ENCODE data around the gene CEP128.

The CEP128 gene

GRCh38 chr14:80944861-80945617, 3.5 kb upstream of the CEP128 start:
- CTCF ChIA-PET: no interaction called here
- no peaks in the 10 kb centered on the region for H3K36me3 ChIP-seq (ENCODE audit: control insufficient read depth in 2 of 2, insufficient read depth in 1 of 2, low read length in 2 of 2)
- TF ChIP-seq, protein P1, sequence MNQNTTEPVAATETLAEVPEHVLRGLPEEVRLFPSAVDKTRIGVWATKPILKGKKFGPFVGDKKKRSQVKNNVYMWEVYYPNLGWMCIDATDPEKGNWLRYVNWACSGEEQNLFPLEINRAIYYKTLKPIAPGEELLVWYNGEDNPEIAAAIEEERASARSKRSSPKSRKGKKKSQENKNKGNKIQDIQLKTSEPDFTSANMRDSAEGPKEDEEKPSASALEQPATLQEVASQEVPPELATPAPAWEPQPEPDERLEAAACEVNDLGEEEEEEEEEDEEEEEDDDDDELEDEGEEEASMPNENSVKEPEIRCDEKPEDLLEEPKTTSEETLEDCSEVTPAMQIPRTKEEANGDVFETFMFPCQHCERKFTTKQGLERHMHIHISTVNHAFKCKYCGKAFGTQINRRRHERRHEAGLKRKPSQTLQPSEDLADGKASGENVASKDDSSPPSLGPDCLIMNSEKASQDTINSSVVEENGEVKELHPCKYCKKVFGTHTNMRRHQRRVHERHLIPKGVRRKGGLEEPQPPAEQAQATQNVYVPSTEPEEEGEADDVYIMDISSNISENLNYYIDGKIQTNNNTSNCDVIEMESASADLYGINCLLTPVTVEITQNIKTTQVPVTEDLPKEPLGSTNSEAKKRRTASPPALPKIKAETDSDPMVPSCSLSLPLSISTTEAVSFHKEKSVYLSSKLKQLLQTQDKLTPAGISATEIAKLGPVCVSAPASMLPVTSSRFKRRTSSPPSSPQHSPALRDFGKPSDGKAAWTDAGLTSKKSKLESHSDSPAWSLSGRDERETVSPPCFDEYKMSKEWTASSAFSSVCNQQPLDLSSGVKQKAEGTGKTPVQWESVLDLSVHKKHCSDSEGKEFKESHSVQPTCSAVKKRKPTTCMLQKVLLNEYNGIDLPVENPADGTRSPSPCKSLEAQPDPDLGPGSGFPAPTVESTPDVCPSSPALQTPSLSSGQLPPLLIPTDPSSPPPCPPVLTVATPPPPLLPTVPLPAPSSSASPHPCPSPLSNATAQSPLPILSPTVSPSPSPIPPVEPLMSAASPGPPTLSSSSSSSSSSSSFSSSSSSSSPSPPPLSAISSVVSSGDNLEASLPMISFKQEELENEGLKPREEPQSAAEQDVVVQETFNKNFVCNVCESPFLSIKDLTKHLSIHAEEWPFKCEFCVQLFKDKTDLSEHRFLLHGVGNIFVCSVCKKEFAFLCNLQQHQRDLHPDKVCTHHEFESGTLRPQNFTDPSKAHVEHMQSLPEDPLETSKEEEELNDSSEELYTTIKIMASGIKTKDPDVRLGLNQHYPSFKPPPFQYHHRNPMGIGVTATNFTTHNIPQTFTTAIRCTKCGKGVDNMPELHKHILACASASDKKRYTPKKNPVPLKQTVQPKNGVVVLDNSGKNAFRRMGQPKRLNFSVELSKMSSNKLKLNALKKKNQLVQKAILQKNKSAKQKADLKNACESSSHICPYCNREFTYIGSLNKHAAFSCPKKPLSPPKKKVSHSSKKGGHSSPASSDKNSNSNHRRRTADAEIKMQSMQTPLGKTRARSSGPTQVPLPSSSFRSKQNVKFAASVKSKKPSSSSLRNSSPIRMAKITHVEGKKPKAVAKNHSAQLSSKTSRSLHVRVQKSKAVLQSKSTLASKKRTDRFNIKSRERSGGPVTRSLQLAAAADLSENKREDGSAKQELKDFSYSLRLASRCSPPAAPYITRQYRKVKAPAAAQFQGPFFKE (tag by site-specific recombination; IDR thresholded peaks at IDR 0.05; ENCODE audit: borderline replicate concordance): no peak
- TF ChIP-seq ZIC2 (tag by site-specific recombination; IDR thresholded peaks at IDR 0.05) (no peak), ZNF391 (tag by site-specific recombination; IDR thresholded peaks at IDR 0.05; ENCODE audit: borderline replicate concordance, low read depth) (no peak), GLIS2 (tag by site-specific recombination; IDR thresholded peaks at IDR 0.05) (no peak)
- no peak overlapping the region for H3K27ac ChIP-seq (ENCODE audit: extremely low read depth, low read depth, low read length)
- no peaks in the 10 kb centered on the region for H3K9me3 ChIP-seq (ENCODE audit: control insufficient read depth, insufficient read depth, low read depth, low read length)
- H3K4me1 ChIP-seq (ENCODE audit: control insufficient read depth, insufficient read depth, low read length): peaks cover 9% of the 10 kb centered on the region
- POLR2A ChIA-PET: no interaction called here
- H3K4me3 ChIP-seq (ENCODE audit: low read depth, low read length): no peak overlapping the region

GRCh38 chr14:80942191-80942600, 658 bp upstream of the CEP128 start:
- peak overlapping the region; percentile 40 for H3K4me3 ChIP-seq (ENCODE audit: low read depth, low read length)
- peaks cover 0 to 7% of the 10 kb centered on the region in 2 experiments; a peak in 2 of 3 replicates for H3K36me3 ChIP-seq (ENCODE audit: control insufficient read depth in 2 of 2, insufficient read depth in 1 of 2, low read length in 2 of 2)
- no peaks in the 10 kb centered on the region for H3K9me3 ChIP-seq (ENCODE audit: control insufficient read depth, insufficient read depth, low read depth, low read length)
- peak overlapping the region; percentile 26; the same call in 1 of the 2 replicates for H3K27ac ChIP-seq (ENCODE audit: extremely low read depth, low read depth, low read length)
- ChIA-PET CTCF (interaction anchor here (0.7 kb wide), 1 partner anchor 12 kb away, joined by 3 read pairs; no protein-coding TSS in a partner anchor), POLR2A (interaction anchor here (0.6 to 1.7 kb wide), 5 partner anchors 12 to 1805 kb away, joined by 3 to 13 read pairs (median 6); partner anchors contain the start of gene SEL1L)
- H3K4me1 ChIP-seq (ENCODE audit: control insufficient read depth, insufficient read depth, low read length): peaks cover 9% of the 10 kb centered on the region
- no peak for TF ChIP-seq ZNF561 (tag by site-specific recombination; IDR thresholded peaks at IDR 0.05; ENCODE audit: borderline replicate concordance)
- TF ChIP-seq ZNF585B (tag by site-specific recombination; IDR thresholded peaks at IDR 0.05): no peak
- no peak for TF ChIP-seq ZBTB49 (tag by site-specific recombination; IDR thresholded peaks at IDR 0.05; ENCODE audit: low read depth)
- TF ChIP-seq ZNF391 (tag by site-specific recombination; IDR thresholded peaks at IDR 0.05; ENCODE audit: borderline replicate concordance, low read depth): no peak
- no peak for TF ChIP-seq ZNF274 (IDR thresholded peaks at IDR 0.05; ENCODE audit: low read length)
- TF ChIP-seq ZNF274 (tag by site-specific recombination; IDR thresholded peaks at IDR 0.05; ENCODE audit: borderline replicate concordance): no peak
- TF ChIP-seq, protein P2, sequence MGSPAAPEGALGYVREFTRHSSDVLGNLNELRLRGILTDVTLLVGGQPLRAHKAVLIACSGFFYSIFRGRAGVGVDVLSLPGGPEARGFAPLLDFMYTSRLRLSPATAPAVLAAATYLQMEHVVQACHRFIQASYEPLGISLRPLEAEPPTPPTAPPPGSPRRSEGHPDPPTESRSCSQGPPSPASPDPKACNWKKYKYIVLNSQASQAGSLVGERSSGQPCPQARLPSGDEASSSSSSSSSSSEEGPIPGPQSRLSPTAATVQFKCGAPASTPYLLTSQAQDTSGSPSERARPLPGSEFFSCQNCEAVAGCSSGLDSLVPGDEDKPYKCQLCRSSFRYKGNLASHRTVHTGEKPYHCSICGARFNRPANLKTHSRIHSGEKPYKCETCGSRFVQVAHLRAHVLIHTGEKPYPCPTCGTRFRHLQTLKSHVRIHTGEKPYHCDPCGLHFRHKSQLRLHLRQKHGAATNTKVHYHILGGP (tag by site-specific recombination; IDR thresholded peaks at IDR 0.05): no peak
- TF ChIP-seq ZNF24 (tag by site-specific recombination; IDR thresholded peaks at IDR 0.05): no peak
- no peak for TF ChIP-seq ZNF707 (tag by site-specific recombination; IDR thresholded peaks at IDR 0.05)
- TF ChIP-seq EGR2 (tag by site-specific recombination; IDR thresholded peaks at IDR 0.05; ENCODE audit: low read depth): no peak
- TF ChIP-seq GFI1B (tag by site-specific recombination; IDR thresholded peaks at IDR 0.05): no peak
- TF ChIP-seq ZNF791 (tag by site-specific recombination; IDR thresholded peaks at IDR 0.05): no peak
- no peak for TF ChIP-seq MYNN (tag by site-specific recombination; IDR thresholded peaks at IDR 0.05; ENCODE audit: borderline replicate concordance)
- TF ChIP-seq ZSCAN4 (tag by site-specific recombination; IDR thresholded peaks at IDR 0.05): no peak
- no peak for TF ChIP-seq ZNF266 (tag by site-specific recombination; IDR thresholded peaks at IDR 0.05; ENCODE audit: low read depth)
- no peak for TF ChIP-seq ZNF112 (tag by site-specific recombination; IDR thresholded peaks at IDR 0.05)
- TF ChIP-seq, protein P3, sequence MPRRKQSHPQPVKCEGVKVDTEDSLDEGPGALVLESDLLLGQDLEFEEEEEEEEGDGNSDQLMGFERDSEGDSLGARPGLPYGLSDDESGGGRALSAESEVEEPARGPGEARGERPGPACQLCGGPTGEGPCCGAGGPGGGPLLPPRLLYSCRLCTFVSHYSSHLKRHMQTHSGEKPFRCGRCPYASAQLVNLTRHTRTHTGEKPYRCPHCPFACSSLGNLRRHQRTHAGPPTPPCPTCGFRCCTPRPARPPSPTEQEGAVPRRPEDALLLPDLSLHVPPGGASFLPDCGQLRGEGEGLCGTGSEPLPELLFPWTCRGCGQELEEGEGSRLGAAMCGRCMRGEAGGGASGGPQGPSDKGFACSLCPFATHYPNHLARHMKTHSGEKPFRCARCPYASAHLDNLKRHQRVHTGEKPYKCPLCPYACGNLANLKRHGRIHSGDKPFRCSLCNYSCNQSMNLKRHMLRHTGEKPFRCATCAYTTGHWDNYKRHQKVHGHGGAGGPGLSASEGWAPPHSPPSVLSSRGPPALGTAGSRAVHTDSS (tag by site-specific recombination; IDR thresholded peaks at IDR 0.05): no peak
- no peak for TF ChIP-seq GLI2 (tag by site-specific recombination; IDR thresholded peaks at IDR 0.05; ENCODE audit: borderline replicate concordance, low read depth)

Measured in HEK293 (cell line).